ENCODE results near the gene C16orf92.
"Not testable (repeated sequence)": the region's sequence is repeated elsewhere in the genome, so short reads cannot be mapped to it uniquely, and the experiment has no call there.

Gene C16orf92

DNA sequence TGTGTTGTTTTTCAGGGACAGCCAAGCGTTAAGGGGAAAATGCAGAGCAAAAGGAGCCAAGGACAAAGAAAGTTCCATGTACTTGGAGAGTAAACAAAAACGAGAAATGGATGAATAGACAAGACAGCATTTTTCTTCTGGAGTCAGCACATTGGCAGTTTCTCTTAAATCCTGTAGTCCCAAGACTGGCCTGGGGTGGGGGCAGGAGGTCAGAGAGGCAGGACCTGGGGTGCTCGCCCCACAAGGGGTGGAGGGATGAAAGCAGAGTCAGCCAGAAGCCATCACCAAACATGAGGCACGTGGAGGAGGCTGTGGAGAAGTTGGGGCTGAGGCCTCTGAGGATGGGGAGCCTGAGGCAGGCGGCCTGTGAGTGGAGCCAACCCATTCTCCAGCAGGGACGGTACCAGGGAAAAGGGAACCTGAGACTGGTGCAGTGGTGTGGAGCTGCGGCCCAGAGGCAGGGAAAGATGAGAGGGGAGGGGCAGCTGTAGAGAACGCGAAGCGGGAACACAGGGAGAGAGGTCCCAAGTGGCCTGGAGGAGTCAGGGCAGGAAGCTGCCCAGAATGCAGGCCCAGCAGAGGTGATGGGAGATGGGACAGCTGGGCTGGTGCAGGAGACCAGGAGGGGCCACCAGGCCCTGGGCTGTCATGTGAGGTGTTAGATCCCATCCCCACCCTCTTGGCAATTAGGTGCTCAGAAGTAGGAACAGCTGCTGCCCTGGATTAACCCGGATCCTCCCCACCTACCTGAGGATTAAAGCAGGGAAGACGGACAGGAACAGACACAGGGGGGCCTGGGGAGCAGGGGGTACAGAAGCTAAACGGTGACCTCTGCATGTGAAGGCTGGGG lies 4.8 kb downstream of the C16orf92 start:
- DNase-seq = no peak

DNA sequence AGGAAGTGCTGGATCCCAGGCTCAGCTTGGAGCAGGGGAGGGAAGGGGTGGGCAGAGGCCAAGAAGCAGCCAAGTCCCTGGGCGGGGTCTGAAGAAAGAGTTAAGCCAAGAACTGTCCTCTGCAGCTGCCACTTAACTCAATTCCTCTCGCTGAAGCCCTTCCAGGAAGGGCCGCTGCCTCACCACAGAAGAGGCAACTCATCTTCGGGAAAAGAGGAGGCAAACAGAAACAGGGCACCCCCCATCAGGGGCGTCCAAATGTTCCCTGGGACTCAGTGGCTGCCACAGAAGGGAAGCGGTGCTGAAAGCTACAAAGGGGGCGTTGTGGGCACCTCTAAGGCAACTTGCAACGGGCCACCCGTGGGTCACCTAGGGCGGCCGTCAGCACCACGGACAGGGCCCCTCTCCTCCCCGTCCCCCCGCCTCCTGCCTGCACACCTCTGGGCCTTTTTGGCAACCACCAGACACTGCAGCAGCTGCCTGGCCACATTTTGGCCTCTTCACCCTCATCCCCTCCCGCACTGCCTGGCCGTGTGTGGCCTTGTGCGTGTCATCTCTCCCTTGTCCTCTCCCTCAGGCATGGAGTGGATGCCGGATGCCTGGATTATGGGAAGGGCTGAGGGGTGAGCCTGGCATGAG lies 5.6 kb downstream of the C16orf92 start:
- no peak for DNase-seq

DNA sequence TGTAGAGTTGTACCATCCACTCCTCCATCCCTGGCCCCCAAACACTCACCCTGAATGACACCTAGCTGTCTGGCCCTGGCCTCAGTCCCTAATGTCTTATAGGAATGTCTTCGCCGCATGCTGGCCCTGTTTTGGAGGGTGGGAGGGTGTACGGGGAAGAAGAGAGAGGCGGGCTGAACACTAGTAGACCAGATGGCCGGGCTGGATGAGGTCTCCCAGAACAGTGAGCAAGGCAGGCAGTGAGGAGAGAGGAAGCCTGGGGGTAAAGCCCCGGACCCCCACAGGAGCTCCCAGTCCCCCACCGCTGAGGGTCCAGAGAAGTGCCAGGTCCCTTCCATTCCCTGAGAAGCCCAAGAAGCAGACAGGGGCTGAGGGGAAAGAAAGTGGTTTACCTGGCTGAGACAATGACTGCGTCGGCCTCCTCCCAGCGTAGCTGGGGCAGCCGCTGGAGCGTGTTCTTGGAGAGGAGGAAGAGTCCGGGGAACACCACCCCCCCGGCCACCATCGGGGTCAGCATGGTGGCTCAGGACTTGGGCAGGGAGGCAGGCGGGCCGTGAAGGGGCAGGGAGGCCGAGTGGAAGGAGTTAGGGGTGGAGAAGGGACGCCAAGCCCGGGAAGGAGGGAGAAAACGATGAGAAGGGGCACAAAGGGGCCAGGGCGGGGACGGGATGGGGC lies 7.2 kb downstream of the C16orf92 start:
- no peak for DNase-seq

DNA sequence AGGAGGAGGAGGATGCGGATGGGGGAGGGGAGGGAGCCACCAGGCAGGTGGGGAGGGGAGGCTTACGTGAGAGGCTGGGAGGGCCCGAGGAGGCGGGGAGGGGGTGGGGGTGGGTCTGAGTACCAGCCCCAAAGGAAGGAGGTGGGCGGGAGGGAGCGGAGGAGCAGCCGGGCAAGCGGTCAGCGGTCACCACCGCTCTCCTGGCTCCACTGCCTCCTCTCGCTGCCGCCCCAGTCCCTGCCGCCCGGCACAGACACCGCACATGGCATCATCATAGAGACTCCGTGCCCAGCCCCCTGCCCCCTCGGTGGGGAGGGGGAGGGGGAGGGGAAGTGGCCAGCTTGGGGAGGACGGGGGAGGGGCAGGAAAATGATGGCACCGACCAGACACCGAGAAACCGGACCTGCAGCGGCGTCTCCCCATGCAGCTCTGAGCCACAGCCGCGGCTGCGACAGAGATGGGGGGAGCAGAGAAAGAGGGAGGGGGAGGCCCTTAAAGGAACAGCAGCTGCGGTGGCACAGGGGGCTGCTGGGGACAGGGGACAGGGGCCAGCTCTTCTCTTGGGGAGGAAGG lies 7.9 kb downstream of the C16orf92 start, which contains the start of gene TLCD3B:
Gene TLCD3B (minus strand): TSS at position 431 of the 573 bp plus-strand sequence. CDS start 744 bp downstream, outside the sequence.
- DNase-seq = no peak

DNA sequence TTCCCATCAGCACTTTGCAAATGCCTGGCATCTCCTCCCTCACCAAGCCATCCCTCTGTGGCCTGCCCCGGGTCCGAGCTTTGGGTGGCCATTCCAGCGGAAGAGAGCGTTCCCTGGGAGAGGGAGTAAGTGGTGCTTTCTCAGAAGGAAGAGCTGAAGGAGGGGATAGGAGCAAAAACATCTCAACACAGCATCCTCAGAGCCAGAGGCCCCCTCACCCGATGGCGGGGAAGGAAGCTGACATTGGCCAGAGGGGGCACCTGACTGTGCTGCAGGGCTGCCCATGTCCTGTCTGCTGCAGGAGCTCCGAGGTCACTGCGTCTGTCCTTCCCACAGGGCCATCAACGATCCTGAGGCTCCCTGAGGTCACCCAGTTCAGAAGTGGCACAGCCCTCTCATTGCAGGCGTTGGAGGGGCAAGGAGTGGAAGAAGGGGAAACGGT lies 8.5 kb downstream of the C16orf92 start:
- DNase-seq = no peak

DNA sequence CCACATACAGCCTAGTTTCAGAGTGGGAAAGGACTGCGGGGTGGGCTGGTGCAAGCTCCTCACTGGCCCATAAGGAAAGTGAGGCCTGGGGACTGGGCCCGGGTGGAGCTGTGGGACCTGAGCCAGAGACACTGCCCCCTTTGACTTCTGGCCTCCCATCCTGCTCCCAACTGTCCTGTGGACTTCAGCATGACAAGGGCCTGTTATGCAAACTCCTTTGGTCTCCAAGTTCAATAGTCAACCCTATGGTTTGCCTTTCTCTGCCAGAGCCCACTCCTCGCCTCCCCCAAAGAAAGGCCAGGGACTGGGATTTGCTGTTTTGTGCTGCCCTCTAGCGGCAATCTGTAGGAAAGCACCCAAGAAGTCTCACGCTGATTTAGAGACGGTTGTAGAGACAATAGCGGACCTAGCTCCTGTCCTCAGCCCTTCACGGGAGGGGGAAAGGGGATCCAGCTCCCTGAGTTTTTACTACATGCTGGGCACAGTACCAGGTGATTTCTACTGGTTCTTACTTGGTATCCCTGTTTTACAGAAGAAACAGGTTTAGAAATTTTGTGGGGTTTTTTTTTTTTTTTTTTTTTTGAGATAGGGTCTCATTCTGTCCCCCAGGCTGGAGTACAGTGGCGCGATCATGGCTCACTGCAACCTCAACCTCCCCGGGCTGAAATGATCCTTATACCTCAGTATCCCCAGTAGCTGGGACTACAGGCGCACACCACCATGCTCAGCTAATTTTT lies 9.3 kb downstream of the C16orf92 start:
- peak; percentile 71 for DNase-seq

DNA sequence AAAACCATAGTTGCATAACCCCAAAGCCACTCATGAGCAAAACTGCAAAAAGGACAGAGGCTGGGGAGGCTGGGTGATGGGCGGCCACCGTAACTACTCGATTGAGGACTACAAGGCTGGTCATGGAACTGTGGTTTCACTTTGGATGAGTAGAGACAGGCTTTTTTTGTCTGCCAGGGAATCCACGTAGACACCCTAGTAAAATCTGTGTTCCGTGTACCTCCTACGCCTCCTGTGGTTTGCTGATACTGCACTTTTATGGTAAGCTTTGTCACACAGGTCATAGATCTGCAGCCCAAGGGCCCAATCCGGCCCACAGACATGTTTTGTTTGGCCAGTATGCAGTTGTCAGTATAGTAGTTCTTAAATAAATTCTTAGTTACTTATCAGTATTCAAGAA lies 10.3 kb downstream of the C16orf92 start:
- DNase-seq = no peak

DNA sequence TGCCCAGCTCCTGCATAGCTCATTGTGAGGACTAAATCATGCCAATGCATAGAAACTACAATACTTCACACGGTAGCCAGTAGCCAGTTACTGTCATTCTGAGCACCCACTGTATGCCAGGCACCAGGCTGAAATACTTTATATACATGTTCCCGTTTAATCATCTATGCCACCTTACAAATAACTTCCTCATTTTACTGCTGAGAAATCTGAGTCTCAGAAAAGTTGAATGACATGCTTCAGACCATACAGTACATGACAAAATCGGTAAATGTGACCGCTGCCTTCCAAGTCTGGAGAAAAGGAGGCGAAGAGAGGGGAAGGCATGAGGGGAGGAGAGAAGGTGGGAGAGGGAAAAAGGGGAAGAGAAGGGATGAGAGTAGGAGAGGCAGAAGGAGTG lies 17.2 kb downstream of the C16orf92 start:
- DNase-seq = no peak

DNA sequence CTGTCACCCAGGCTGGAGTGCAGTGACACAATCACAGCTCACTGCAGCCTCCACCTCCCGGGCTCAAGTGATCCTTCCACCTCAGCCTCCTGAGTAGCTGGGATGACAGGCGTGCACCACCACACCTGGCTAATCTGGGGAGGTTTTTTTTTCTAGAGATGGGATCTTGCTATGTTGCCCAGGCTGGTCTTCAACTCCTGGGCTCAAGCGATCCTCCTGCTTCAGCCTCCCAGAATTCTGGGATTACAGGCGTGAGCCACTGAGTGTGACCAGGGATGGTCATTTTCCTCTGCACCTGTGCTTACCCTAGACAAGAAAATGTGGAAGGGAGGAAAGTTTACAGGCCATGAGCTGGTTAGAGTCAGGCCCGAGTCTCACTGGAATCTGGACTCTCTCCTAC lies 17.7 kb downstream of the C16orf92 start:
- DNase-seq = not testable (repeated sequence)

DNA sequence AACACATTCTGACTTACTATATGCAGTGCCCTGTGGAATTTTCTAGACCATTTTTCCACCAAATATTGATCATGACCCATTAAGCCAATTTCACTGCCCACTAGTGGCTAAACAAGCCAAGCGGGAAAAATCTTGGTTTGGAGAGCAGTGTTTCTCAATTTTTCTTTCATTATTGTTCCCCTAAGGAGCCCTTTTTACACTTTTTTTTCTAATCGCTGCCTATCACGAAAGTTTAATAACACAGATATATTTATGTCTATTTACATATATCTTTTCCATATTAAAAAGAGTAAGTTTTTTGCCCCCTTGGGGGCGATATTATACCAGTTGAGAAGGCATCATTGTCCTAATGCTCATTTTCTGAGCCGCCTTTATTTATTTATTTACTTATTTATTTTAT lies 18.8 kb downstream of the C16orf92 start:
- DNase-seq = no peak

DNA sequence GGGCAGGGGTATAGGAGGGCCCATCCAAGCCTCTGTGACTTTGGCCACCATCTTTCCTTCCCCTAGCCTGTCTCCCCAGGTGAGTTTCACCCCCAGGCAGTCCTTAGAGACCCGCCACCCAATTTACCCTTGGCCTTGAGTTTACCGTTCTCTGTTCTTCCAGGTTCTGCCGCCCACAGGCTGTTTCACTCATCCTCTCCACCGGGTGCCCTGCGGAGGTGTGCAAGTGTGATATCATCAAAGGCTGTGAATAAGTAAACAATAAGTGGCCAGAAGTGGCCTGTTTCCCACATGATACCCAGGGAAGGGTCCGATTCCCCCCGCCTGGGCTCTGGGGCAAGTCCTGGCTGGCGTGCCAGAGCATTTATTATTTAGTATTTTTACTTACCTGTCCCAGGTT lies 23.2 kb downstream of the C16orf92 start:
- DNase-seq = no peak

DNA sequence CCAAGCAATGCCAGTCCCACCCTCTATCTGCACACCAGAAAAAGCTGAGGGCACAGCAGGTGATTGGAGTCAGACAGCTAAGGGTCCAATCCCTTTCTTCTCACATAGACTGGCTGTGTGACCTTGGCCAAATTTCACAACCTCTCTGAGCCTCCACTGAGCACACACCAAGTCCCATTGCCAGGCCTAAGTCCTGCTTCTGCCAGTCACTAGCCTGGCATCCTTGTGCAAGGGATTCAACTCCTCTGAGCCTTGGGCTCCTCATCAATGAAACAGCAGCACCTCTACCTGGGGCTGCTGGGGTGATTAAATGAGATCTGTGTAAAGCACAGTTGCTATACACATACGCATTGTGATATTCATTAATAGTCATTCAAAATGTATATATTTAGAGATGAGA lies 23.6 kb downstream of the C16orf92 start:
- no peak for DNase-seq

DNA sequence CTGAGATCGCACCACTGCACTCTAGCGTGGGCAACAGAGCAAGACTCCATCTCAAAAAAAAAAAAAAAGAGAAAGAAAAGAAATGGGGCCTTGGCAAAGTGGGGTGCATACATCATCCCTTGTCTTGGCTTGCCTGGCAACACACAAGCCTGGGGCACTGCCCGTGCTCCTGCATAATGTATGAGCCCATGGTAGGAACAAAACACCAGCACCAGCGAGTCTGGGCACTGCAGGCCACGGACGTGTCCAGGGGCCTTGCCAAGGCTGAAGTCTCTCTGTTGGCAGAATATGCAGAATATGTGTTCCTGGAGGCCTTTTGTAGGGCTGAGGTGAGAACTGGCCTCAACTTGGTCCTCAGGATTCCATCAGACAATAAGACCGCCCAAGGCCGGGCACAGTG lies 26.9 kb downstream of the C16orf92 start:
- DNase-seq = no peak

DNA sequence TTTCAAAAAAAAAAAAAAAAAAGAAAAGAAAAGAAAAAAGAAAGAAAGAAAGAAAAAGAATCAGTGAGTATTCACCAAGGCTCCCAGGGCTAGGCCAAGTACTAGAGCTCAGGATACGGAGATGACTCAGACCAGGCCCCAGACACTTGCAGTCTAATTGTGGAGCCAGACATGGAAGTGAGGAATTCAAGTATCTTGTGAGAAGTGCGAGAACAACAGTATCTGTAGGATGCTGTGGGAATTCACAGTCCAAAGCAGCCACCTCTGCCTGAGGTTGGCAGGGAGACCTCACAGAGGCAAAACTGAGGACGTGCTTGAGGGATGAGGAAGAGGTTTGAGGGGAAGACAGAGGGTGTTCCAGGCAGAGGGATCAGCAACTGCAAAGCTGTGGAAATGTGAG lies 28.5 kb downstream of the C16orf92 start:
- no peak for DNase-seq

DNA sequence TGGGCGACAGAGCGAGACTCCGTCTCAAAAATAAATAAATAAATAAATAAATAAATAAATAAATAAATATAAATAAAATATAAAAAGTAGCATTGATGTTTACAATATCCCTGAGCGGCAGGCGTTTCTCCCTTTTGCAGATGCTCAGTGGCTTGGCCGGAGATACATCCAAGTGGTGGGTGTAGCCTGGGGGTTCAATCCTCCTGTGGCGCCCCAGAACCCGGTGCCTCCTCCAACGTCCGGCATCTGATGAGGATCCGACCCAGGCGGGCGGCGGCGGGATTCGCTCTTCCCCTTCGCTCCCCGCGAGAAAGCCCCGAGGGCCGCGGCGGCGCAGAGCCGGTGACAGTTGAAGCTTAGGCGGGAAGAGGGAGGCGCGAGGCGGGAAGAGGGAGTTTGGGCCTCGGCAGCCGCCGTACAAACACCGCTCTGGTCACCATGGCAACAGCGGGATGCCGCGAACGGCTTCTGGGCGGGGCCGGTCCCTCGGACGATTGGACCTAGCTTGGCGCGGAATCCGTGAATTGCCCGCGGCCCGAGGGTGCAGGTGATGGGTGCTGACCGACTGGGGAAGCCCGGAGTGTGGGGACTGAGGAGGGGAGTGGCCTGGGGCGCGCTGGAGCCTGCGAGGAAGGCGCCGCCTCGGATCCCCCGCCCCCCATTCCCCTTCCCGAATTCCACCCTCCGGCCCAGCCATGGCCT lies 29.8 kb downstream of the C16orf92 start:
- peak; percentile 87 for DNase-seq

DNA sequence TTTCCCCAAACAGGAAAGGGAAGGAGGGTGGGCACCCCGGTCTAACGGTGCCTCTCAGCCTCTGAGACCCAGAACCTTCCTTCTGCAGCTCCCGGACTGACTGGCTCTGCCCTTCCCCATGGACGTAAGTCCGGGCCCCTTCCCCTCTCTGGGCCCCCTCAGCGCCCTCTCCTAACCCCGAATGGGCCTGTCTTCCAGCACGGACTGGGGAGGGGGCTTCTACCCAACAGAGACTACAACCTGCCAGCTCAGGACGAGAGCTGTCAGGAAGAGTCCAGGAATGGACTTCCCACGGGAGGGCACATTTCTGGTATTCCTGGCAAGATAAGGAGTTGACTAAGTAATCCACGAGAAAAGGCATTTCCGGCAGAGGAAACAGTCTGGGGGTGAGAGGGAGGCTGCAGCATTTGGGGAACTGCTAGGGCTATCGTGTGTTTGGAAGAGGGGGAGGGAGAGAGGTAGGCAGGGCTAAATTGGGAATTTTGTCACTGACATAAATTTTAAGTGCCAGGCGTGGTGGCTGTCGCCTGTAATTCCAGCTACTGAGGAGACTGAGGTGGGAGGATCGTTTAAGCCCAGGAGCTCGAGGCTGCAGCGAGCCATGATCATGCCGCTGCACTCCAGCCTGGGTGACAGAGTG lies 30.5 kb downstream of the C16orf92 start:
- no peak for DNase-seq

DNA sequence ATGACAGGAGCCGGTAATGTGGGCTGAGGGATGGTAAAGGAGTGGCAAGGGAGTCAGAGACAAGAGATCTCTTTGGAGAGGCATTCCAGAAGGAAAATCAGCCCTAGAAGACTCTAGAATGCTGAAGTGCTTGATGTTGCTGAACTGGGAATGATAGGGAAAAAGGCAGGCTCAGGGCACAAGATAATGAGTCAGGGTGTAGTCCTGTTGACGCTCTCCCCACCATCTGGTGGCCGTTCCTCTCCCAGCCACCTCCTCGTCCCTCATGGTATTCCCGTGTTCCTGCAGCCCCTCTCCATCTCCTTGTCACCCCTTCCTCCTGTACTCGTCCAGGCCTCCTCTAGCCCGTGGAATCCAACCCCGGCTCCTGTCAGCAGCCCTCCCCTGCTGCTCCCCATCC lies 31.5 kb downstream of the C16orf92 start:
- DNase-seq = no peak

DNA sequence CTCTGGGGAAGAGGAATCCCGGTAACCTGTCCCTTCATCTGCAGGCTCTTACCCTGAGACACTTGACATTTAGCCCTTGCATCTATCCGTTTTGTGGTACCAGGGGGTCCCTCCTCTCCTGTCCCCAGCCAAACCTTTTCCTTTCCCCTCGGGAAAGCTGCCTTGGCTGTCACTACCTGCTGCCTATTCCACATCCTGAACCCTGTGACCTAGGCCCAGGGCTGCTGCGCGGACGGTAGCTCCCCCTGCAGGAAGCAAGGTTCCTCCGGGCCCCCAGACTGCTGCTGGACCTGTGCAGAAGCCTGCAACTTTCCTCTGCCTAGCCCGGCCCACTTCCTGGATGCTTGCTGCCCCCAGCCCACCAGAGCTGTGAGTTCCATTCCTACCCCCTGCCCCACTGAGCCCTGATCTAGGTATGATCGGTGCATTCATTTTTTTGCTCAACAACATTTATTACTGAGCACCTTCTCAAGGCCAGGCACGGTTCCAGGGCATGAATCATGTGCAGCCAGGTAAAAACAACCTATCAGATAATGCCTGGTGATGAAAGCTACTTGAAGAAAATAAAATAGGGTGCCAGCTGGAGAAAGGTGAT lies 32.1 kb downstream of the C16orf92 start:
- DNase-seq = peak; percentile 64

DNA sequence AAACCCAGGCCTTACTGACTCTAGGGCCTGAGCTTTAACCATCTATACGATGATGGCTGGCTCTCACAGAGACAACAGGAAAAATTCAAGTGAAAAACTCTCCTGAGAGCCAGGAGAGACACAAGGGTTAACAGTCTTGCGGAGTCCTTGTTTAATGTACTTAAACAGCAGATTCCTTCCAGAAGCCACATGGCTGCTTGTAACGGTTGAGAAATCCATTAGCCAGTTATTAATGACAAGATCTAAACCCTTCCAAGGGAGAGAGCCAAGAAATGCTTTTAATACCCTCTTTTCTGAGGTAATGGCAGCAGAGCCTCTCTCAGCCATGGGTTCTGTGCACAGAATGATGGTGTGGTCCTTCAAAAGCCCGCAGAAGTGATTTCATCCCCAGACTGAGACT lies 37.3 kb downstream of the C16orf92 start:
- DNase-seq = peak; percentile 96

DNA sequence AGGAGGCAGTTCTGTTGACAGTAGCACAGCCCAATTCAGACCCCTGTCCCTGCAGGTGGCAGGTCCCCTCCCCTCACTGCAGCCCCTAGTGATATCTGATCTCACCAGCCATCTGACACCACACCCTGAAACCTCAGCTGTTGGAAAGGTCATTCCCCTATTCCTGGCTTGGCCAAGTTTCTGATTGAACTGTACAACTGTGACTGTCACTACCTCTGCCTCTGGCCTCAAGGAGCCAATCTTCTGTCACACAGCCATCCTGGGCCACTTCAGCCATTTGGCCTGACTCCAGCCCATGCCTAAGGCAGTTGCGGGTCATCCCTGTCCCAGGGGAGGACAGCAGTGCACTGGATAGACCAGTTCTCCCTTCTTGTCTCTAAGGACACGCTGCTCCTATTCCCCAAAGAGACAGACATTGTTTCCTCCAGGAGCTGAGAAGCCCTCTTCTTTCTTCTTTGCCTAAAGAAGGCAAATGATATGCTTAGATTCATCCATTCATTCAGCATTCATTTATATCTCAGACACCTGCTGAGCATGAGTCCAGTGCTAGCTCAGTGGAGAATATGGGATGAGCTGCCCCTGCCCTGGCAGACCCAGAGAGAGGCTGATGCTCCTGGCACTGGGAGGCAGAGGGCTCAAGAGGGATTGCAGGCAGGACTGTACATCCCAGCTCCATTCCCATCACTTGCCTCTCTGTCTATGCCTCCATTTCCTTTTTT lies 38.0 kb downstream of the C16orf92 start:
- peak; percentile 70 for DNase-seq
